K562 (cell line): ENCODE results near the gene MMP20. TPM values are rescaled to one million over a fixed set of nuclear protein-coding genes. Genes with fewer than 3 reads are reported as not detected.

ENCODE experiments used
- CHD1 ChIP-seq: fragments of 200-600 bp; sonication (generic); IDR thresholded peaks from one replicate; pipeline ENCODE4 v1.6.1; 2012; ENCODE audit warnings: mild to moderate bottlenecking, moderate library complexity, low read length, inconsistent platforms
- CXXC5 ChIP-seq: fragments of 250-450 bp; sonication (Bioruptor Pico); IDR thresholded peaks from 2 replicates; pipeline ENCODE4 v1.8.0; 2022; ENCODE audit warnings: inconsistent platforms, mild to moderate bottlenecking, moderate library complexity
- DDX20 ChIP-seq: fragments of 450-650 bp; IDR thresholded peaks from 2 replicates; pipeline ENCODE4 v1.6.1; 2016; ENCODE audit warnings: missing genetic modification characterization, low read depth, mild to moderate bottlenecking, missing compliant biosample characterization, moderate library complexity
- HMG20A ChIP-seq: fragments of 450-650 bp; formaldehyde crosslinking; conservative IDR thresholded peaks from 2 replicates; pipeline ENCODE4 v1.4.0; 2020; ENCODE audit warnings: mild to moderate bottlenecking, mixed read lengths
- MTA1 ChIP-seq: fragments of 450-650 bp; IDR thresholded peaks from 2 replicates; pipeline ENCODE4 v1.6.1; 2017; ENCODE audit warnings: borderline replicate concordance
- MYNN ChIP-seq, 2 experiments: sonication (generic); formaldehyde crosslinking in 1 of 2; IDR thresholded peaks; 2 replicates each; pipeline versions ENCODE4 v1.5.0 to v1.6.1; 2016 to 2020; ENCODE audit warnings: antibody characterized with exemption in 1 of 2, missing genetic modification reagents in 1 of 2
- NEUROD1 ChIP-seq: fragments of 150-350 bp; IDR thresholded peaks from 2 replicates; pipeline ENCODE4 v1.6.1; 2014; ENCODE audit warnings: borderline replicate concordance, low read length, low read depth; ENCODE audit not compliant: partially characterized antibody
- NFE2 ChIP-seq: IDR thresholded peaks from 2 replicates; pipeline ENCODE4 v1.6.1; 2014; ENCODE audit warnings: antibody characterized with exemption, low read depth
- RAD51 ChIP-seq: fragments of 450-650 bp; IDR thresholded peaks from 2 replicates; pipeline ENCODE4 v1.7.1; 2016; ENCODE audit warnings: low read depth, mild to moderate bottlenecking, borderline replicate concordance
- TEAD4 ChIP-seq, 2 experiments: sonication (generic) in 1 of 2; formaldehyde crosslinking in 1 of 2; IDR thresholded peaks; 2 replicates each; pipeline versions ENCODE4 v1.6.1 to v1.8.0; 2012 to 2022; ENCODE audit warnings: borderline replicate concordance in 1 of 2, inconsistent platforms in 1 of 2, low read length in 1 of 2, mild to moderate bottlenecking in 1 of 2, missing genetic modification reagents in 1 of 2
- ZNF589 ChIP-seq: fragments of 200-800 bp; sonication (Bioruptor generic); IDR thresholded peaks from 2 replicates; pipeline ENCODE4 v1.6.1; 2016; ENCODE audit warnings: low read depth, missing genetic modification characterization, missing compliant biosample characterization
- ZNF695 ChIP-seq: fragments of 450-650 bp; formaldehyde crosslinking; IDR thresholded peaks from 2 replicates; pipeline ENCODE4 v1.4.0; 2020; ENCODE audit warnings: mild to moderate bottlenecking, moderate library complexity
- polyA plus RNA-seq, 8 experiments: library from polyadenylated mRNA; depleted of rRNA in 4 of 8; stranded (reverse) in 5 of 8; unstranded in 3 of 8; fragments of >200 nt; fragmentation: Nextera tagmentation in 2 of 8; fragmentation: Illumina TruSeq in 1 of 8; extraction: Ambion mirVana in 2 of 8; extraction: Trizol in 1 of 8; gene quantifications; 2 replicates each; pipeline versions ENCODE4 v1.2.1 to v1.2.3, GENCODE V29; 2011 to 2014; ENCODE audit warnings: inconsistent platforms in 1 of 8, missing spikeins in 1 of 8
- total RNA-seq, 7 experiments: library from RNA; depleted of rRNA in 6 of 7; stranded (reverse); fragments of >200 nt in 6 of 7; fragmentation: Illumina TruSeq in 2 of 7; extraction: Trizol in 2 of 7; gene quantifications; 2 replicates each; pipeline versions ENCODE4 v1.2.1 to v1.2.3, GENCODE V29; 2011 to 2021; ENCODE audit warnings: low replicate concordance in 1 of 7
- TF ChIP-seq, protein P1 (sequence below): IDR thresholded peaks from 2 replicates; pipeline ENCODE4 v1.6.1; 2016; ENCODE audit warnings: missing genetic modification characterization, missing compliant biosample characterization
- TF ChIP-seq, protein P2 (sequence below), 2 experiments: fragments of 450-650 bp; conservative IDR thresholded peaks; 2 replicates each; pipeline ENCODE4 v1.6.1; 2017; ENCODE audit warnings: mild to moderate bottlenecking in 2 of 2, moderate library complexity in 2 of 2

MMP20 gene
- total and polyA plus RNA-seq, 9 of the 15 experiments (the other 6 are each of a cell fraction or from before 2014, with no cell fraction given) = not detected

DNA sequence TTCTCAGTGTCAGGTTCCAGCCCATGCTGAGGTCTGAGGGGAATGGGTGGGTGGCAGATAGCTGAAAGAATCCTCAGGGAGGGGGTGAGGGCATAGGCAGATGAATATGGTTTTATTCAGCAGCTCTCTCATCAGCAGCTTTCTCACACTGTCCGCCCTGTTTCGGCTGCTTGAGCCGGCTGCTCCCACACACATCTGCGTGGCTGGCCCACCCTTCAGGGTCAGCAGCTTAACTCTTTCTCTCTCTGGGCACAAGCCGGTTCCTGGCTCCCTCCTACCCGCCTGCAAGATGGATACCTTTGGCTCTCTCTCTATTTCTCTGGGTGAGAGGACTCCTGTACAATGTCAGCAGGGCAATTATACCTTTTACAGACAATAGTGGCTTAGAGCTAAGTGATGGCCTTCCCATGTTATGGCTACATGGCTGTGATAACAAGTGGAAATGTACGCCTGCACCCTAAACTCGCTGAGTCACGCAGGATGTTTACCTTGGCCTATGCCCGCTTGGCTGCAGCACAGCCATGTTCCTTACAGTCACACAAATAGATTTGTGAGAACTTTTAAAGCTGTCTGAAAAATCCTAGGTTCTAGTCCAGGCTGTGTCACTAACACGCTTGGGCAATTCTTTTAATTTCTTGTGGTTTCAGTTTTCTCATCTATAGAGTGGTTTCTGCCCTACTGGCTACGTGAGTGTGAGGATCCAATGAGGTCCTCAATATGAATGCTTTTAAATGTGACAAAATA is 4.1 kb downstream of the MMP20 start (continued):
- TF ChIP-seq NEUROD1 = no peak
- no peak for TF ChIP-seq HMG20A (CRISPR knock-in tag)
- TF ChIP-seq ZNF695 = no peak
- TF ChIP-seq CXXC5 (CRISPR knock-in tag) = peak; percentile 82
- TF ChIP-seq TEAD4 (IDR thresholded peaks at IDR 0.05; ENCODE audit: low read length) = no peak
- no peak for TF ChIP-seq TEAD4 (CRISPR knock-in tag; IDR thresholded peaks at IDR 0.05; ENCODE audit: borderline replicate concordance)
- TF ChIP-seq MYNN (IDR thresholded peaks at IDR 0.05) = no peak
- TF ChIP-seq MYNN (CRISPR knock-in tag; IDR thresholded peaks at IDR 0.05) = no peak
- TF ChIP-seq NFE2 = peak; percentile 90
- TF ChIP-seq, protein P1, sequence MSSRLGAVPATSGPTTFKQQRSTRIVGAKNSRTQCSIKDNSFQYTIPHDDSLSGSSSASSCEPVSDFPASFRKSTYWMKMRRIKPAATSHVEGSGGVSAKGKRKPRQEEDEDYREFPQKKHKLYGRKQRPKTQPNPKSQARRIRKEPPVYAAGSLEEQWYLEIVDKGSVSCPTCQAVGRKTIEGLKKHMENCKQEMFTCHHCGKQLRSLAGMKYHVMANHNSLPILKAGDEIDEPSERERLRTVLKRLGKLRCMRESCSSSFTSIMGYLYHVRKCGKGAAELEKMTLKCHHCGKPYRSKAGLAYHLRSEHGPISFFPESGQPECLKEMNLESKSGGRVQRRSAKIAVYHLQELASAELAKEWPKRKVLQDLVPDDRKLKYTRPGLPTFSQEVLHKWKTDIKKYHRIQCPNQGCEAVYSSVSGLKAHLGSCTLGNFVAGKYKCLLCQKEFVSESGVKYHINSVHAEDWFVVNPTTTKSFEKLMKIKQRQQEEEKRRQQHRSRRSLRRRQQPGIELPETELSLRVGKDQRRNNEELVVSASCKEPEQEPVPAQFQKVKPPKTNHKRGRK = no peak
- no peak for TF ChIP-seq CHD1
- TF ChIP-seq DDX20 (tag) = peak; percentile 89
- TF ChIP-seq MTA1 = no peak
- TF ChIP-seq RAD51 = no peak
- peak; percentile 91 for TF ChIP-seq ZNF589 (CRISPR knock-in tag)
- TF ChIP-seq, protein P2, sequence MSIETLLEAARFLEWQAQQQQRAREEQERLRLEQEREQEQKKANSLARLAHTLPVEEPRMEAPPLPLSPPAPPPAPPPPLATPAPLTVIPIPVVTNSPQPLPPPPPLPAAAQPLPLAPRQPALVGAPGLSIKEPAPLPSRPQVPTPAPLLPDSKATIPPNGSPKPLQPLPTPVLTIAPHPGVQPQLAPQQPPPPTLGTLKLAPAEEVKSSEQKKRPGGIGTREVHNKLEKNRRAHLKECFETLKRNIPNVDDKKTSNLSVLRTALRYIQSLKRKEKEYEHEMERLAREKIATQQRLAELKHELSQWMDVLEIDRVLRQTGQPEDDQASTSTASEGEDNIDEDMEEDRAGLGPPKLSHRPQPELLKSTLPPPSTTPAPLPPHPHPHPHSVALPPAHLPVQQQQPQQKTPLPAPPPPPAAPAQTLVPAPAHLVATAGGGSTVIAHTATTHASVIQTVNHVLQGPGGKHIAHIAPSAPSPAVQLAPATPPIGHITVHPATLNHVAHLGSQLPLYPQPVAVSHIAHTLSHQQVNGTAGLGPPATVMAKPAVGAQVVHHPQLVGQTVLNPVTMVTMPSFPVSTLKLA (conservative IDR thresholded peaks at IDR 0.05) = 0 out of 4 replicates have a peak, but pooled peaks of 1 of the 2 experiments have one; percentile 15
- TF ChIP-seq, all 486 proteins: peak for 105
